ENCODE measurements around the gene RNF220.

DNA sequence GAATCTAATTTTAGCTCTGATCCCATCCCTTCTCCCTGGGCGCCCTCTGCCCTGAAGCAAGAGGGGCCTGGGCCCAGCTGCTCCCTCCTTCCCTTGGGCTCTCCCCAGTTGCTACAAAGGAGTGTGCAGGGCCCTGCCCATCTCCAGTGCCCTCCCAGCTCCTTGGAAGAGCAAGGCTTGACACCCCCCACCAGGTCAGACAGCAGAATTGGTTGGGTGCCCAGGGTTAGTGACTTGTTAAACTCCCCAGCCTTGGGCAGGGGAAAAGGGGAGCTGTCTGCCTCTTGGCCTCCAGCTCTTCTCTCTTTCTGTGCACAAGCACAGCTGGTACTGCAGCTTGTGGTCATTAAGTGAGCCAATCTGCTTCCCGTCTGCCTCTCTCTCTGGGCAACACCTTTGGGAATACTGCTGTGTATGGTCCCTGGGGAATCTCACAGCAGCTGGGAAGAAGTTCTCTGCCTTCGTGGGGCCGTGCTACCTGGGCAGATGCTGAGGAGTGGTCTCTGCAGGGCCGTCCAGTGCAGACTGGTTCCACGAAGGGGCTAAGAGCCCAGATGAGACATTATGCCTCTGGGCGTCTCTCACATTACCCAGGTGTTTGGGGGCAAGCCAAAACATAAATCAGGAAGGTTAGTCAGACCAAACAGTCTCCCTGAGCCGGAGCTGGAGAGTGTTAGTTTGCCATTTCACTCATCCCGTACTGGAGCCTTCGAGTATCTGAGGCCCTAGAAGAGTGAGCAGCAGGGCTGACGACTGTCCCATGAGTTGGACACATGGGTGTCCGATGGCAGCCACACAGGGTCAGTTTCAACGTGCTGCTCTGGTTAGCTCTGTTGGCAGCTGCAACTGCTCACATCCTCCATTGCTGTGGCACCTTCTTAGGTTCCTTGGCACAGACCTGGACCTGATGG, 231.9 kb downstream of the RNF220 start:
- no peak for TF ChIP-seq POLR2AphosphoS5 (IDR thresholded peaks at IDR 0.05)
- TF ChIP-seq, protein P1, sequence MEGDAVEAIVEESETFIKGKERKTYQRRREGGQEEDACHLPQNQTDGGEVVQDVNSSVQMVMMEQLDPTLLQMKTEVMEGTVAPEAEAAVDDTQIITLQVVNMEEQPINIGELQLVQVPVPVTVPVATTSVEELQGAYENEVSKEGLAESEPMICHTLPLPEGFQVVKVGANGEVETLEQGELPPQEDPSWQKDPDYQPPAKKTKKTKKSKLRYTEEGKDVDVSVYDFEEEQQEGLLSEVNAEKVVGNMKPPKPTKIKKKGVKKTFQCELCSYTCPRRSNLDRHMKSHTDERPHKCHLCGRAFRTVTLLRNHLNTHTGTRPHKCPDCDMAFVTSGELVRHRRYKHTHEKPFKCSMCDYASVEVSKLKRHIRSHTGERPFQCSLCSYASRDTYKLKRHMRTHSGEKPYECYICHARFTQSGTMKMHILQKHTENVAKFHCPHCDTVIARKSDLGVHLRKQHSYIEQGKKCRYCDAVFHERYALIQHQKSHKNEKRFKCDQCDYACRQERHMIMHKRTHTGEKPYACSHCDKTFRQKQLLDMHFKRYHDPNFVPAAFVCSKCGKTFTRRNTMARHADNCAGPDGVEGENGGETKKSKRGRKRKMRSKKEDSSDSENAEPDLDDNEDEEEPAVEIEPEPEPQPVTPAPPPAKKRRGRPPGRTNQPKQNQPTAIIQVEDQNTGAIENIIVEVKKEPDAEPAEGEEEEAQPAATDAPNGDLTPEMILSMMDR (IDR thresholded peaks at IDR 0.05), result no peak
